ENCODE data around the gene APCDD1.

DNA sequence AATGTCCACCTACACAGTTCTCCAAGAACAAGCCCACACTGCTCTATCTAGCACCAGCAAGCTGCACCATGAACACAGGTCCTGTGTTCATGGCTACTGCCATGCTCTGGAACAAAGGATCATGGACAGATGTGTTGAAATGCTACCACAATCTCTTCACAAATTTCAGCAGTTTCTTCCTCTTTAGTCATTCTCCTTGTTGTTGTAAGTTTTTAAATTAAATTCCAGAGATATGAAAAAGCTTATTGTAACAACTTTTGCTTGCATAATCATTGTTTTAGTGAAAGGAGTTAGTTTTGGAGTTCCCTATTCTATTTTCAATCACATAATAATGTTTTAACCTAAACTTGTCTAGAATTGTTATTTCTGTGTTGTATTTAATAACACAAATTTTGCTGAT, 54.2 kb downstream of the APCDD1 start:
- TF ChIP-seq, protein P1, sequence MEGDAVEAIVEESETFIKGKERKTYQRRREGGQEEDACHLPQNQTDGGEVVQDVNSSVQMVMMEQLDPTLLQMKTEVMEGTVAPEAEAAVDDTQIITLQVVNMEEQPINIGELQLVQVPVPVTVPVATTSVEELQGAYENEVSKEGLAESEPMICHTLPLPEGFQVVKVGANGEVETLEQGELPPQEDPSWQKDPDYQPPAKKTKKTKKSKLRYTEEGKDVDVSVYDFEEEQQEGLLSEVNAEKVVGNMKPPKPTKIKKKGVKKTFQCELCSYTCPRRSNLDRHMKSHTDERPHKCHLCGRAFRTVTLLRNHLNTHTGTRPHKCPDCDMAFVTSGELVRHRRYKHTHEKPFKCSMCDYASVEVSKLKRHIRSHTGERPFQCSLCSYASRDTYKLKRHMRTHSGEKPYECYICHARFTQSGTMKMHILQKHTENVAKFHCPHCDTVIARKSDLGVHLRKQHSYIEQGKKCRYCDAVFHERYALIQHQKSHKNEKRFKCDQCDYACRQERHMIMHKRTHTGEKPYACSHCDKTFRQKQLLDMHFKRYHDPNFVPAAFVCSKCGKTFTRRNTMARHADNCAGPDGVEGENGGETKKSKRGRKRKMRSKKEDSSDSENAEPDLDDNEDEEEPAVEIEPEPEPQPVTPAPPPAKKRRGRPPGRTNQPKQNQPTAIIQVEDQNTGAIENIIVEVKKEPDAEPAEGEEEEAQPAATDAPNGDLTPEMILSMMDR (IDR thresholded peaks at IDR 0.05; ENCODE audit: low read depth, low read length), result no peak
- no peak for TF ChIP-seq EZH2phosphoT487 (IDR thresholded peaks at IDR 0.05; ENCODE audit: low read depth)
